Coronary artery (tissue), 2 donors: ENCODE results near the gene ANP32A.
A peak's percentile ranks its signal among the peaks of the same experiment; 100 is the strongest.

Experiments
- DNase-seq: peaks from one replicate; pipeline ENCODE4 v3.0.0-alpha.2; 2017; ENCODE audit warnings: low spot score
- H3K27ac ChIP-seq, 2 donors: fragments of 200-600 bp; sonication (generic); one replicate each; pipeline ENCODE4 v1.5.1; 2016 to 2019
- H3K4me3 ChIP-seq: fragments of 200-600 bp; sonication (generic); 2 replicates; pipeline ENCODE4 v1.5.1; 2016; ENCODE audit warnings: mild to moderate bottlenecking, moderate library complexity
- CTCF ChIP-seq: fragments of 200-600 bp; sonication (generic); IDR thresholded peaks from one replicate; pipeline ENCODE4 v1.5.1; 2019; ENCODE audit warnings: antibody characterized with exemption

Gene ANP32A

GRCh38 chr15:68788264-68788624 is 32.5 kb downstream of the ANP32A start:
- no peak for TF ChIP-seq CTCF
- Histone ChIP-seq H3K4me3 (no peak overlapping the region), H3K27ac (no peak overlapping the region)
- no peak for DNase-seq

- TF ChIP-seq CTCF, result no peak
- Histone ChIP-seq H3K27ac (no peak overlapping the region), H3K4me3 (no peak overlapping the region)
- no peak for DNase-seq
These were observed 33.0 kb downstream of the ANP32A start for GRCh38 chr15:68787609-68788263.

GRCh38 chr15:68786753-68787152 is 33.9 kb downstream of the ANP32A start:
- TF ChIP-seq CTCF, result no peak
- H3K4me3 ChIP-seq, result no peak overlapping the region
- H3K27ac ChIP-seq, result no peak overlapping the region
- DNase-seq, result no peak

- no peak for TF ChIP-seq CTCF
- no peak overlapping the region for H3K4me3 ChIP-seq
- no peak for DNase-seq
- no peak overlapping the region for H3K27ac ChIP-seq
These were observed 35.2 kb downstream of the ANP32A start for GRCh38 chr15:68785541-68785940.

- peak; percentile 53 for DNase-seq
- Histone ChIP-seq H3K4me3 (no peak overlapping the region), H3K27ac (no peak overlapping the region)
- no peak for TF ChIP-seq CTCF
These were observed 36.5 kb downstream of the ANP32A start for GRCh38 chr15:68784206-68784605.

- no peak overlapping the region for H3K4me3 ChIP-seq
- peak; percentile 21 for TF ChIP-seq CTCF
- H3K27ac ChIP-seq, result no peak overlapping the region
- DNase-seq, result peak; percentile 58
These were observed 37.3 kb downstream of the ANP32A start for GRCh38 chr15:68783226-68784058.
